NOMO-1 treated with dmso at 0.1 percent for 144 hours (cell line): ENCODE measurements around the gene TMEM91.
A peak's percentile ranks its signal among the peaks of the same experiment; 100 is the strongest.
"Not testable (repeated sequence)": the region's sequence is repeated elsewhere in the genome, so short reads cannot be mapped to it uniquely, and the experiment has no call there.

Experiments
- DNase-seq: peaks from one replicate; lab custom pipeline; 2025; ENCODE audit not compliant: unreplicated experiment; lab: John Stamatoyannopoulos, UW

TMEM91 gene

GRCh38 chr19:41373993-41374392 lies 2.3 kb upstream of the TMEM91 start:
- DNase-seq: no peak

GRCh38 chr19:41376998-41377365 lies 649 bp downstream of the TMEM91 start:
- no peak for DNase-seq

- no peak for DNase-seq
These were observed 1.8 kb downstream of the TMEM91 start for GRCh38 chr19:41377977-41378709.

GRCh38 chr19:41381536-41381935 lies 5.2 kb downstream of the TMEM91 start:
- not testable (repeated sequence) for DNase-seq

- DNase-seq: no peak
These were observed 8.0 kb downstream of the TMEM91 start for GRCh38 chr19:41384351-41384750.

- no peak for DNase-seq
These were observed 10.1 kb downstream of the TMEM91 start for GRCh38 chr19:41386442-41386841.

GRCh38 chr19:41391618-41392017 lies 15.3 kb downstream of the TMEM91 start:
- DNase-seq: no peak

GRCh38 chr19:41392775-41393174 lies 16.4 kb downstream of the TMEM91 start:
- no peak for DNase-seq

GRCh38 chr19:41395355-41395754 lies 19.0 kb downstream of the TMEM91 start:
- no peak for DNase-seq

- peak; percentile 99 for DNase-seq
These were observed 21.0 kb downstream of the TMEM91 start, which contains the start of the genes BCKDHA and EXOSC5 for GRCh38 chr19:41397086-41398049. Gene BCKDHA, plus strand, starts transcription at chr19:41397818. Its CDS starts 10 bp downstream, at chr19:41397828. Gene EXOSC5, minus strand, starts transcription at chr19:41397359. Its CDS starts 31 bp downstream, at chr19:41397328.

GRCh38 chr19:41398050-41398418 lies 21.7 kb downstream of the TMEM91 start:
- DNase-seq: no peak

GRCh38 chr19:41398598-41398997 lies 22.3 kb downstream of the TMEM91 start:
- DNase-seq: no peak

GRCh38 chr19:41399091-41399490 lies 22.8 kb downstream of the TMEM91 start:
- DNase-seq: no peak

- DNase-seq: no peak
These were observed 23.2 kb downstream of the TMEM91 start for GRCh38 chr19:41399525-41399924.

GRCh38 chr19:41401483-41401882 lies 25.1 kb downstream of the TMEM91 start:
- no peak for DNase-seq

GRCh38 chr19:41402010-41402409 lies 25.7 kb downstream of the TMEM91 start:
- no peak for DNase-seq

- no peak for DNase-seq
These were observed 27.0 kb downstream of the TMEM91 start for GRCh38 chr19:41403181-41403970.

- no peak for DNase-seq
These were observed 29.4 kb downstream of the TMEM91 start for GRCh38 chr19:41405776-41406175.

- DNase-seq: peak; percentile 68
These were observed 30.9 kb downstream of the TMEM91 start for GRCh38 chr19:41407271-41407670.

- DNase-seq: no peak
These were observed 31.9 kb downstream of the TMEM91 start for GRCh38 chr19:41408256-41408655.

- not testable (repeated sequence) for DNase-seq
These were observed 32.5 kb downstream of the TMEM91 start for GRCh38 chr19:41408846-41409245.
